ENCODE measurements around the gene VSX2.

The VSX2 gene

GRCh38 chr14:74278080-74278479 is 38.8 kb downstream of the VSX2 start:
- DNase-seq (ENCODE audit: low read depth) = no peak
- no peak overlapping the region for H3K4me3 ChIP-seq (ENCODE audit: low read depth, low read length)
- TF ChIP-seq, protein P1, sequence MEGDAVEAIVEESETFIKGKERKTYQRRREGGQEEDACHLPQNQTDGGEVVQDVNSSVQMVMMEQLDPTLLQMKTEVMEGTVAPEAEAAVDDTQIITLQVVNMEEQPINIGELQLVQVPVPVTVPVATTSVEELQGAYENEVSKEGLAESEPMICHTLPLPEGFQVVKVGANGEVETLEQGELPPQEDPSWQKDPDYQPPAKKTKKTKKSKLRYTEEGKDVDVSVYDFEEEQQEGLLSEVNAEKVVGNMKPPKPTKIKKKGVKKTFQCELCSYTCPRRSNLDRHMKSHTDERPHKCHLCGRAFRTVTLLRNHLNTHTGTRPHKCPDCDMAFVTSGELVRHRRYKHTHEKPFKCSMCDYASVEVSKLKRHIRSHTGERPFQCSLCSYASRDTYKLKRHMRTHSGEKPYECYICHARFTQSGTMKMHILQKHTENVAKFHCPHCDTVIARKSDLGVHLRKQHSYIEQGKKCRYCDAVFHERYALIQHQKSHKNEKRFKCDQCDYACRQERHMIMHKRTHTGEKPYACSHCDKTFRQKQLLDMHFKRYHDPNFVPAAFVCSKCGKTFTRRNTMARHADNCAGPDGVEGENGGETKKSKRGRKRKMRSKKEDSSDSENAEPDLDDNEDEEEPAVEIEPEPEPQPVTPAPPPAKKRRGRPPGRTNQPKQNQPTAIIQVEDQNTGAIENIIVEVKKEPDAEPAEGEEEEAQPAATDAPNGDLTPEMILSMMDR (IDR thresholded peaks at IDR 0.05; ENCODE audit: insufficient read depth, low read depth, low read length, missing control alignments) = no peak

GRCh38 chr14:74281069-74281468 is 41.8 kb downstream of the VSX2 start:
- no peak for DNase-seq (ENCODE audit: low read depth)
- TF ChIP-seq, protein P1 (IDR thresholded peaks at IDR 0.05; ENCODE audit: insufficient read depth, low read depth, low read length, missing control alignments) = no peak
- no peak overlapping the region for H3K4me3 ChIP-seq (ENCODE audit: low read depth, low read length)

DNA sequence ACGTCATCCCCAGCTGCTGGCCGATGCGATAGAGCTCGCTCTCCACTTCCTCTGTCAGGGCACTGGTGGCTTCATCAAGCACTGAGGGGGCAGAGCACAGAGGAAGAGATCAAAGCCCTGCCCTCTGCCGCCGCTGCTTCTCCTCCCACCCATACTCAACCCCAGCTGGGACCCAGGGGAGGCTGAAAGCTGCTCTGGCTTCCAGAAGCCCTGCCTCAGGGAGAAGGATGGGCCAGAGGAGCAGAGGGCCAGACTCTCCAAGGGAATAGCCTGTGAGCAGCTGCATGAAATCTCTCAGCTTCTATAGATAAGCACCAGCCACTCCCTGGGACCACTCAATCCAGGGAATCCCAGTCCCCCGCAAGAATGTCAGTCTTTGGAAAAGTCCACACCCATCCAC is 47.5 kb downstream of the VSX2 start:
- no peak overlapping the region for H3K4me3 ChIP-seq (ENCODE audit: low read depth, low read length)
- TF ChIP-seq, protein P1 (IDR thresholded peaks at IDR 0.05; ENCODE audit: insufficient read depth, low read depth, low read length, missing control alignments) = no peak
- no peak for DNase-seq (ENCODE audit: low read depth)

DNA sequence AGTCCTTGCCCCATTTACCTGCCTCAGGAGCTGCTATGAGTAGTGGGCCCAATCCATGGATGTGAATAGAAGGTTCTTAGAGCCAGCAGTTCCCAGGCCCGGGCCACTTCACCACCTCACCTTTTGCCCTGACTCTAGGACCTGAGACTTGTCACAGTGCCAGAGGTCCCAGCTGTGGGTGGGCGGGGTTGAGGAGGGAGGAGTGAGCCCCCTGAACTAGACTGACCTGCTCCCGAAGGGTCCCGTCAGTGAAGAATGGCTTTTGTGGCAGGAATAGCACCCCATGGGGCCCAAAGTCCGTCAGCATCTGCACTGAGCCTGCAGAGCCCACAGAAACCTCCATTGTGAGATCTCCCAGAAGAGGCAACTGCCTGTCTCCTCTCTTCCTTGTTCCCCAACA is 50.6 kb downstream of the VSX2 start:
- TF ChIP-seq, protein P1 (IDR thresholded peaks at IDR 0.05; ENCODE audit: insufficient read depth, low read depth, low read length, missing control alignments) = no peak

DNA sequence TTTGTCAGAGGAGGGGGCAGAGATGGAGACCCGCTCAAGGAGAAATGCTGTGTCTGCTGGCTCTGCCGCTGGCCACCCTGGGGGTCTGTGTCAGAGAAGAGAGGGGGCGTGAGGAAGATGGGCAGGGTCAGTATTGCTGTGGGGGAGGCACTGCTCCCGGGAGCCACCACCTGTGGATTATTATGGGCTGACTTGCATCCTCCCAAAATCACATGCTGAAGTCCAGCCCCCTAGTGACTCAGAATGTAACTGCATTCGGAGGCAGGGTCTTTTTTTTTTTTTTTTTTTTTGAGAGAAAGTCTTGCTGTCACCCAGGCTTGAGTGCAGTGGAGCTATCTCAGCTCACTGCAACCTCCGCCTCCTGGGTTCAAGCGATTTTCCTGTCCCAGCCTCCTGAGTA is 51.2 kb downstream of the VSX2 start:
- no peak overlapping the region for H3K4me3 ChIP-seq (ENCODE audit: low read depth, low read length)
- TF ChIP-seq, protein P1 (IDR thresholded peaks at IDR 0.05; ENCODE audit: insufficient read depth, low read depth, low read length, missing control alignments) = peak; percentile 34
- DNase-seq (ENCODE audit: low read depth) = peak; percentile 46

More for the DNA sequence above, 50.6 kb downstream of the VSX2 start:
- no peak for DNase-seq (ENCODE audit: low read depth)
- no peak overlapping the region for H3K4me3 ChIP-seq (ENCODE audit: low read depth, low read length)

- TF ChIP-seq, protein P1 (IDR thresholded peaks at IDR 0.05; ENCODE audit: insufficient read depth, low read depth, low read length, missing control alignments) = no peak
- no peak for DNase-seq (ENCODE audit: low read depth)
- no peak overlapping the region for H3K4me3 ChIP-seq (ENCODE audit: low read depth, low read length)
These were observed 52.8 kb downstream of the VSX2 start for GRCh38 chr14:74292061-74292460.

DNA sequence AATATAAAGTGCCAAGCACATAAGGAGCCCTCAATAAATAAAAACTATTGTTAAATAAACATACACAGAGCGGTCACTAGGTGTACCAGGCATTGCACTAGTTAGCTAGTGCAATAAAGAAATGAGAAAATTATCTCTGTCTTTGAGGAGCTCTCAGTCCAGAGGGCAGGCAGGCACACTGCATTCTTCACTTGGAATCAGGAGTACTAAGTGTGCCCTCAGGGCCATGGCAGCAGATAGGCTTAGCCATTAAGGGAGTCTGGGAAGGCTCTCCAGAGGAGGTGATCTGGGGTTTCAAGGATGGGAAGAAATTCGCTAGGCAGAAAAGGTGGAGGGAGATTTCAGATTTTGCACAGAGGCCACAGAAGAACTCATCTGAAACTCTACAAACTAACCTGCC is 54.4 kb downstream of the VSX2 start:
- no peak overlapping the region for H3K4me3 ChIP-seq (ENCODE audit: low read depth, low read length)
- no peak for DNase-seq (ENCODE audit: low read depth)
- TF ChIP-seq, protein P1 (IDR thresholded peaks at IDR 0.05; ENCODE audit: insufficient read depth, low read depth, low read length, missing control alignments) = no peak

All from GM12865 (cell line).